Measurements from ENCODE around the gene PCLO.

DNA sequence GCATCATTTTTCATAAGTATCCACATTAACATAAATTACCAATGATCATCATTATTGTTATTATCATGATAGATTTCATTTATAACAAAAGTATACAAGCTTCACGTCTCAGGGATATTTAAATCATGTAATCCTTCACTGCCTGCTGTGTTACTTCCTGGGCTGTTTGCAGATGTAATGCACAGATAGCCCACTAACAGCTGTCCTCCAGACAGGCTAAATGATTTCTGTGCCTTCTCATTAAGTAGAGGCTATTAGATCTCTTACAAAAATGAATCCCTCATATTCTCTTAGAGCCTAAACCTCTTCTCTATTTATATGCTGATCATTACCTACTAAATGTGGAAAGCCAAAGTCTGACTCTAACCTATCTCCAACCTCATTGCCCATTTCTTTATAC, 9.3 kb downstream of the PCLO start:
- no peak for TF ChIP-seq SUZ12 (IDR thresholded peaks at IDR 0.05; ENCODE audit: extremely low read depth, insufficient read depth, insufficient read length)
- no peak for TF ChIP-seq YY1 (IDR thresholded peaks at IDR 0.05; ENCODE audit: insufficient read depth, insufficient read length)
- no peak for TF ChIP-seq ZNF274 (IDR thresholded peaks at IDR 0.05; ENCODE audit: low read depth, low read length)

Measured in NT2/D1 (cell line).